H1 (cell line): ENCODE results near the gene PDCD10. TPM values are rescaled to one million over a fixed set of nuclear protein-coding genes. Genes with fewer than 3 reads are reported as not detected.

Experiments used
- CTCF ChIA-PET: fragments of 300-600 bp; sonication (Branson Sonifier 250); formaldehyde crosslinking; loops from one replicate; lab custom pipeline; 2021; ENCODE audit not compliant: partially characterized antibody; lab: Charles Lee
- POLR2A ChIA-PET: fragments of 300-600 bp; sonication (Branson Sonifier 250); formaldehyde crosslinking; loops from one replicate; lab custom pipeline; 2021; ENCODE audit warnings: inconsistent platforms; ENCODE audit not compliant: partially characterized antibody; lab: Charles Lee
- DNase-seq, 2 experiments: peaks; one replicate each; pipeline versions ENCODE4 v3.0.0 to v3.0.0-alpha.2; 2010 to 2022; ENCODE audit warnings: low spot score in 2 of 2, low read depth in 1 of 2, mixed read lengths in 1 of 2
- FAIRE-seq: peaks from 2 replicates; lab custom pipeline; 2011; peaks lifted over from hg19 to GRCh38; lab: Jason Lieb, UNC
- H2AFZ ChIP-seq: 2 replicates; pipeline ENCODE4 v1.8.1; 2012; ENCODE audit warnings: low read length, inconsistent platforms
- H2AK5ac ChIP-seq: 2 replicates; pipeline ENCODE4 v1.6.1; 2013; ENCODE audit warnings: low read depth, low read length
- H2BK120ac ChIP-seq: replicated peaks from 2 replicates; pipeline ENCODE3; 2013; ENCODE audit warnings: low read depth, low read length, inconsistent platforms
- H2BK12ac ChIP-seq: 2 replicates; pipeline ENCODE4 v1.6.1; 2013; ENCODE audit warnings: low read depth, low read length
- H2BK15ac ChIP-seq: 2 replicates; pipeline ENCODE4 v1.6.1; 2013; ENCODE audit warnings: low read length
- H2BK20ac ChIP-seq: 2 replicates; pipeline ENCODE4 v1.6.1; 2013; ENCODE audit warnings: low read length
- H2BK5ac ChIP-seq: 2 replicates; pipeline ENCODE4 v1.6.1; 2013; ENCODE audit warnings: low read depth, low read length
- H3K14ac ChIP-seq: 2 replicates; pipeline ENCODE4 v1.6.1; 2013; ENCODE audit warnings: inconsistent platforms; ENCODE audit not compliant: insufficient read length
- H3K18ac ChIP-seq: 2 replicates; pipeline ENCODE4 v1.6.1; 2013; ENCODE audit warnings: low read length; ENCODE audit errors: extremely low read depth
- H3K23ac ChIP-seq: 2 replicates; pipeline ENCODE4 v1.6.1; 2013; ENCODE audit warnings: inconsistent platforms; ENCODE audit not compliant: insufficient read length
- H3K23me2 ChIP-seq: 2 replicates; pipeline ENCODE4 v1.6.1; 2013; ENCODE audit warnings: low read depth, low read length
- H3K27ac ChIP-seq: 2 replicates; pipeline ENCODE4 v1.6.1; 2011; ENCODE audit warnings: low read depth, low read length, inconsistent platforms
- H3K27me3 ChIP-seq, 4 experiments: replicated peaks in 1 of 4; 1 replicate in 1 of 4; 2 replicates in 3 of 4; pipeline versions ENCODE4 v1.6.1 to v1.8.1; 2011 to 2013; ENCODE audit warnings: low read length in 3 of 4, mild to moderate bottlenecking in 3 of 4, inconsistent platforms in 2 of 4, mixed read lengths in 2 of 4, moderate library complexity in 1 of 4; ENCODE audit not compliant: control insufficient read depth in 3 of 4, insufficient read depth in 3 of 4; ENCODE audit errors: extremely low read depth in 1 of 4
- H3K36me3 ChIP-seq, 4 experiments: 2 replicates each; pipeline versions ENCODE4 v1.6.1 to v1.8.1; 2011 to 2013; ENCODE audit warnings: mild to moderate bottlenecking in 4 of 4, low read length in 3 of 4, moderate library complexity in 2 of 4, control low read depth in 1 of 4, inconsistent platforms in 1 of 4; ENCODE audit not compliant: insufficient read depth in 4 of 4, control insufficient read depth in 2 of 4
- H3K4ac ChIP-seq: replicated peaks from 2 replicates; pipeline ENCODE3; 2013; ENCODE audit warnings: low read length, low read depth, mixed read lengths, inconsistent platforms; ENCODE audit not compliant: insufficient read length
- H3K4me1 ChIP-seq, 4 experiments: replicated peaks in 1 of 4; 1 replicate in 1 of 4; 2 replicates in 3 of 4; pipeline versions ENCODE4 v1.6.1 to v1.8.1; 2011 to 2013; ENCODE audit warnings: low read length in 3 of 4, inconsistent platforms in 2 of 4, mixed read lengths in 1 of 4; ENCODE audit not compliant: insufficient read depth in 4 of 4, control insufficient read depth in 3 of 4
- H3K4me2 ChIP-seq, 2 experiments: 2 replicates each; pipeline versions ENCODE4 v1.6.1 to v1.8.1; 2011 to 2013; ENCODE audit warnings: low read depth in 2 of 2, low read length in 2 of 2, control low read depth in 1 of 2, inconsistent platforms in 1 of 2, mild to moderate bottlenecking in 1 of 2; ENCODE audit not compliant: insufficient read depth in 1 of 2
- H3K4me3 ChIP-seq, 4 experiments: fragments of 200-600, 300-600 bp in 1 of 4; sonication (generic), shearing (Covaris generic), sonication (Bioruptor Twin) in 1 of 4; 2 replicates each; pipeline versions ENCODE4 v1.5.1 to v1.8.1; 2011 to 2016; ENCODE audit warnings: low read length in 4 of 4, low read depth in 3 of 4, control low read depth in 2 of 4, inconsistent platforms in 2 of 4, mild to moderate bottlenecking in 2 of 4, mixed read lengths in 1 of 4, moderate library complexity in 1 of 4; ENCODE audit not compliant: insufficient read depth in 2 of 4; ENCODE audit errors: extremely low read depth in 1 of 4
- H3K56ac ChIP-seq: replicated peaks from 2 replicates; pipeline ENCODE3; 2013; ENCODE audit warnings: low read depth, mild to moderate bottlenecking, mixed read lengths, low read length, inconsistent platforms; ENCODE audit not compliant: insufficient read length
- H3K79me1 ChIP-seq: 2 replicates; pipeline ENCODE4 v1.6.1; 2013; ENCODE audit warnings: low read depth, low read length, control low read depth
- H3K79me2 ChIP-seq, 2 experiments: 2 replicates each; pipeline versions ENCODE4 v1.6.1 to v1.8.1; 2012 to 2013; ENCODE audit warnings: low read length in 2 of 2, mild to moderate bottlenecking in 2 of 2, inconsistent platforms in 1 of 2; ENCODE audit not compliant: insufficient read depth in 2 of 2, control insufficient read depth in 1 of 2
- H3K9ac ChIP-seq, 4 experiments: replicated peaks in 1 of 4; 1 replicate in 1 of 4; 2 replicates in 3 of 4; pipeline versions ENCODE4 v1.6.1 to v1.8.1; 2011 to 2013; ENCODE audit warnings: low read depth in 3 of 4, low read length in 3 of 4, control low read depth in 2 of 4, mild to moderate bottlenecking in 2 of 4, moderate library complexity in 2 of 4, inconsistent platforms in 1 of 4; ENCODE audit errors: extremely low read depth in 1 of 4
- H3K9me3 ChIP-seq, 2 experiments: 2 replicates each; pipeline versions ENCODE4 v1.6.1 to v1.8.1; 2012 to 2013; ENCODE audit warnings: mild to moderate bottlenecking in 2 of 2, moderate library complexity in 2 of 2, control low read depth in 1 of 2, inconsistent platforms in 1 of 2, low read depth in 1 of 2, low read length in 1 of 2, mixed read lengths in 1 of 2; ENCODE audit not compliant: insufficient read depth in 2 of 2
- H4K20me1 ChIP-seq, 2 experiments: replicated peaks in 1 of 2; 2 replicates each; pipeline versions ENCODE3 to v1.8.1; 2011 to 2013; ENCODE audit warnings: inconsistent platforms in 2 of 2, low read length in 2 of 2, mild to moderate bottlenecking in 1 of 2; ENCODE audit not compliant: insufficient read depth in 2 of 2, control insufficient read depth in 1 of 2
- H4K5ac ChIP-seq: 2 replicates; pipeline ENCODE4 v1.6.1; 2013; ENCODE audit warnings: low read length, low read depth, mixed read lengths, inconsistent platforms; ENCODE audit not compliant: insufficient read length
- H4K8ac ChIP-seq: 2 replicates; pipeline ENCODE4 v1.8.0; 2013; ENCODE audit warnings: mild to moderate bottlenecking, moderate library complexity, low read length, inconsistent platforms; ENCODE audit not compliant: insufficient read depth; ENCODE audit errors: extremely low read depth
- H4K91ac ChIP-seq: replicated peaks from 2 replicates; pipeline ENCODE3; 2013; ENCODE audit warnings: low read length, mixed read lengths, inconsistent platforms; ENCODE audit not compliant: insufficient read length
- RAD21 ChIP-seq, 2 experiments: IDR thresholded peaks in 1 of 2; conservative IDR thresholded peaks in 1 of 2; 2 replicates each; pipeline ENCODE4 v1.6.1; 2011; ENCODE audit warnings: low read depth in 2 of 2, low read length in 2 of 2, improper control_type of control experiment in 1 of 2, inconsistent platforms in 1 of 2, mild to moderate bottlenecking in 1 of 2, moderate library complexity in 1 of 2
- TAF1 ChIP-seq: IDR thresholded peaks from 2 replicates; pipeline ENCODE4 v1.6.1; 2011; ENCODE audit warnings: mild to moderate bottlenecking, low read depth, low read length
- polyA plus RNA-seq, 7 experiments: library from polyadenylated mRNA; depleted of rRNA in 3 of 7; stranded (reverse) in 5 of 7; unstranded in 2 of 7; fragments of >200 nt in 5 of 7; fragments of 200-250 nt in 2 of 7; gene quantifications; 1 replicate in 5 of 7; 2 replicates in 1 of 7; 4 replicates in 1 of 7; pipeline versions ENCODE4 v1.2.1 to v1.2.3, GENCODE V29; 2011 to 2013; ENCODE audit warnings: missing spikeins in 2 of 7, mixed read lengths in 2 of 7
- total RNA-seq: library from RNA; stranded (reverse); fragmentation: NEBNext Ultra II Directional; extraction: Animal tissue kit (Norgen Biotek cat#: 25700); gene quantifications from 2 replicates; pipeline ENCODE4 v1.2.1, GENCODE V29; 2021
- TF ChIP-seq, protein P1 (sequence below): IDR thresholded peaks from 2 replicates; pipeline ENCODE4 v1.6.1; 2011; ENCODE audit warnings: low read depth, mild to moderate bottlenecking, low read length; ENCODE audit not compliant: insufficient read depth
- TF ChIP-seq, protein P2 (sequence below), 3 experiments: IDR thresholded peaks; 1 replicate in 2 of 3; 2 replicates in 1 of 3; pipeline versions ENCODE4 v1.5.1 to v1.6.1; 2011; ENCODE audit warnings: low read length in 3 of 3, mild to moderate bottlenecking in 3 of 3, inconsistent platforms in 2 of 3, low read depth in 1 of 3, moderate library complexity in 1 of 3; ENCODE audit not compliant: insufficient read depth in 1 of 3; ENCODE audit errors: control extremely low read depth in 1 of 3

PDCD10 gene
- total and polyA plus RNA-seq, 2 of the 8 experiments (the other 6 are each of a cell fraction or from before 2014, with no cell fraction given), result 52.0 to 76.6 TPM

DNA sequence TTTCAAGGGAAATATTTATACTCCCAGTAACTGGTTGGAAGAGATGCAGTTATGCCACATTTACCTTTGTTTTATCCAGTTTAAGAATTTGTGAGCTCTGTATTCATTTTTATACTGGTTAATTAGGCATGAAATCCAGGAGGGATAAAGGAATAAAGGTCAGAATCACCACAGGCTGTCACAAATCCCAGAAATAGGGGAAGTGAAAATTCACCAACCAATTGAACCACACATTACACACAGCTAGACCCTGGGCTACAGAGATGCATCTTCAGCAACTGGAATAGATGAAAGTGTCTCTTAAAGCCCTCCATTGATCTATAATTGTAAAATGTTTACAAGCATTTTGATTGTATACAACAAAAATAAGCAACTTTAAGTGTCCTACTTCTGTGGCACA, 19.4 kb upstream of the PDCD10 start:
- Histone ChIP-seq H2AFZ (no peak overlapping the region), H3K4me1 (no peaks in the 10 kb centered on the region), H2BK5ac (no peak overlapping the region), H2BK120ac (no peak overlapping the region), H3K27me3 (no peaks in the 10 kb centered on the region), H3K79me1 (no peaks in the 10 kb centered on the region), H3K79me2 (no peaks in the 10 kb centered on the region), H3K9me3 (no peaks in the 10 kb centered on the region), H3K9ac (no peak overlapping the region), H2BK15ac (no peak overlapping the region), H3K23ac (no peak overlapping the region), H3K56ac (no peak overlapping the region), H3K18ac (no peak overlapping the region), H3K4me3 (no peak overlapping the region), H3K4ac (no peak overlapping the region), H4K91ac (no peak overlapping the region), H3K14ac (no peak overlapping the region), H2AK5ac (no peak overlapping the region), H3K23me2 (no peaks in the 10 kb centered on the region), H3K36me3 (no peaks in the 10 kb centered on the region), H3K27ac (no peak overlapping the region), H4K5ac (no peak overlapping the region), H2BK12ac (no peak overlapping the region), H4K8ac (no peak overlapping the region), H3K4me2 (no peak overlapping the region), H2BK20ac (no peak overlapping the region), H4K20me1 (no peaks in the 10 kb centered on the region)
- no peak for DNase-seq
- ChIA-PET CTCF (interaction anchor here (1.4 to 4.7 kb wide), 3 partner anchors 13 to 346 kb away, joined by 3 to 18 read pairs (median 3); no protein-coding TSS in a partner anchor), POLR2A (interaction anchor here (2.6 kb wide), 1 partner anchor 18 kb away, joined by 11 read pairs; the partner anchor contains the start of gene SERPINI1)
- no peak for FAIRE-seq
- TF ChIP-seq RAD21 (IDR thresholded peaks at IDR 0.05 in 1 of 2, conservative IDR thresholded peaks at IDR 0.05 in 1 of 2; ENCODE audit: low read depth in 2 of 2, low read length in 2 of 2) (no peak), TAF1 (no peak)
- TF ChIP-seq, protein P1, sequence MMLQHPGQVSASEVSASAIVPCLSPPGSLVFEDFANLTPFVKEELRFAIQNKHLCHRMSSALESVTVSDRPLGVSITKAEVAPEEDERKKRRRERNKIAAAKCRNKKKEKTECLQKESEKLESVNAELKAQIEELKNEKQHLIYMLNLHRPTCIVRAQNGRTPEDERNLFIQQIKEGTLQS, result no peak
- TF ChIP-seq, protein P2, sequence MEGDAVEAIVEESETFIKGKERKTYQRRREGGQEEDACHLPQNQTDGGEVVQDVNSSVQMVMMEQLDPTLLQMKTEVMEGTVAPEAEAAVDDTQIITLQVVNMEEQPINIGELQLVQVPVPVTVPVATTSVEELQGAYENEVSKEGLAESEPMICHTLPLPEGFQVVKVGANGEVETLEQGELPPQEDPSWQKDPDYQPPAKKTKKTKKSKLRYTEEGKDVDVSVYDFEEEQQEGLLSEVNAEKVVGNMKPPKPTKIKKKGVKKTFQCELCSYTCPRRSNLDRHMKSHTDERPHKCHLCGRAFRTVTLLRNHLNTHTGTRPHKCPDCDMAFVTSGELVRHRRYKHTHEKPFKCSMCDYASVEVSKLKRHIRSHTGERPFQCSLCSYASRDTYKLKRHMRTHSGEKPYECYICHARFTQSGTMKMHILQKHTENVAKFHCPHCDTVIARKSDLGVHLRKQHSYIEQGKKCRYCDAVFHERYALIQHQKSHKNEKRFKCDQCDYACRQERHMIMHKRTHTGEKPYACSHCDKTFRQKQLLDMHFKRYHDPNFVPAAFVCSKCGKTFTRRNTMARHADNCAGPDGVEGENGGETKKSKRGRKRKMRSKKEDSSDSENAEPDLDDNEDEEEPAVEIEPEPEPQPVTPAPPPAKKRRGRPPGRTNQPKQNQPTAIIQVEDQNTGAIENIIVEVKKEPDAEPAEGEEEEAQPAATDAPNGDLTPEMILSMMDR (IDR thresholded peaks at IDR 0.05; ENCODE audit: control extremely low read depth in 1 of 3, insufficient read depth in 1 of 3, low read depth in 1 of 3, low read length in 3 of 3), result no peak
